Uterus (tissue), 2 donors: ENCODE data around the gene MPP3.

Experiments used
- CTCF ChIP-seq, 4 experiments: fragments of 200-600 bp in 2 of 4; fragments of 450-650 bp in 2 of 4; sonication (generic) in 2 of 4; IDR thresholded peaks; one replicate each; pipeline ENCODE4 v1.5.1; 2016 to 2019; ENCODE audit warnings: antibody characterized with exemption in 4 of 4, mild to moderate bottlenecking in 2 of 4, moderate library complexity in 1 of 4
- POLR2A ChIP-seq, 2 donors: fragments of 450-650 bp; IDR thresholded peaks; one replicate each; pipeline ENCODE4 v1.6.1; 2016; ENCODE audit warnings: antibody characterized with exemption in 2 of 2, mild to moderate bottlenecking in 1 of 2, moderate library complexity in 1 of 2

- TF ChIP-seq POLR2A (IDR thresholded peaks at IDR 0.05) = no peak
- no peak for TF ChIP-seq CTCF (IDR thresholded peaks at IDR 0.05)
These were observed 19.6 kb downstream of the MPP3 start for GRCh38 chr17:43813386-43813785.
